Prostate gland (tissue), 2 donors: ENCODE data around the gene OTULIN.

Experiments
- CTCF ChIP-seq, 4 experiments: fragments of 200-600 bp in 2 of 4; fragments of 450-650 bp in 2 of 4; sonication (generic) in 2 of 4; IDR thresholded peaks; 1 replicate in 3 of 4; 2 replicates in 1 of 4; pipeline ENCODE4 v1.5.1; 2016 to 2019; ENCODE audit warnings: antibody characterized with exemption in 4 of 4, mild to moderate bottlenecking in 2 of 4, moderate library complexity in 2 of 4
- POLR2A ChIP-seq: fragments of 450-650 bp; IDR thresholded peaks from one replicate; pipeline ENCODE4 v1.6.1; 2016; ENCODE audit warnings: antibody characterized with exemption, mild to moderate bottlenecking

DNA sequence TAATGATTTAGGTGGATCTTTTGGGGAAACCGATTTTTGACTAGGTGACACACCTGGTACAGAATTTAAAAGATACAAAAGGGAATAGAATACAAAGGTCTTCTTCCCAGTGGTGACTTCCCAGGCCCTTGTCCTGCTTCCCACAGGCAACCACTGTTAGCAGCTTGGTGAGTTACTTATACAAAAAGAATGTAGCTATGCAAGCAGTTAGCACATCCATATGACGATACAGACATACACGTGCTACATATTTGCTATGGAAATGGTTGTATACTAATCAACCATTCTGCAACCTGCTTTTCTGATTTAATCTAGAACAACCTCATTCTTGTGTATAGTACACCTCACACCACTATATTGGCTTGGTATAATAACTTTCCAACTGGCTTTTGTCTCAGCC lies 51.0 kb downstream of the OTULIN start:
- TF ChIP-seq POLR2A (no peak), CTCF (IDR thresholded peaks at IDR 0.05) (no peak)
